Activated CD8-positive, alpha-beta memory T cell treated with anti-CD3 and anti-CD28 coated beads for 48 hours (primary cell): ENCODE data around the gene GSTCD.
"Not testable (repeated sequence)": the region's sequence is repeated elsewhere in the genome, so short reads cannot be mapped to it uniquely, and the experiment has no call there.

Experiments
- DNase-seq, 3 experiments: peaks; one replicate each; pipeline ENCODE4 v3.0.0-alpha.2; 2020; ENCODE audit warnings: low read depth in 2 of 3, low spot score in 2 of 3

The GSTCD gene

GRCh38 chr4:105708181-105709080, at the start of gene GSTCD, which contains the start of gene INTS12:
Gene GSTCD, plus strand, starts transcription at chr4:105708784. Its CDS starts 8,830 bp downstream, at chr4:105717614.
Gene INTS12, minus strand, starts transcription at chr4:105708689. Its CDS starts 8,684 bp downstream, at chr4:105700005.
- DNase-seq, result peak; percentile 62 to 80 (median 77)

- no peak for DNase-seq
These were observed 49.4 kb upstream of the GSTCD start for GRCh38 chr4:105659190-105659589.

DNA sequence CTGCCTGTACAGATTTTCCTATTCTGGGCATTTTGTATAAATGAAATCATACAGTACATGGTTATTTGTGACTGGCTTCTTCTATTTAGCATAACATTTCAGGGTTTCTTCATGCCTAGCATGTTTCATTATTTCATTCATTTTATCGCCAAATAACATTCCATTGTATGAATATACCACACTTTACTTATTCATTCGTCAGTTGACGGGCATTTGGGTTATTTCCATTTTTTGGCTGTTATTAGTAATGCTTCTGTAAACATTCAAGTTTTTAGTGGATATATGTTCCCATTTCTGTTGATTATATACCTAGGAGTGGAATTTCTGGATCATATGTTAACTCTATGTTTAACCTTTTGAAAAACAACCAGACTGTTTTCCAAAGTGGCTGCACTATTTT, 47.6 kb upstream of the GSTCD start:
- DNase-seq, result no peak

- no peak for DNase-seq
These were observed 45.5 kb upstream of the GSTCD start for GRCh38 chr4:105662935-105663675.

DNA sequence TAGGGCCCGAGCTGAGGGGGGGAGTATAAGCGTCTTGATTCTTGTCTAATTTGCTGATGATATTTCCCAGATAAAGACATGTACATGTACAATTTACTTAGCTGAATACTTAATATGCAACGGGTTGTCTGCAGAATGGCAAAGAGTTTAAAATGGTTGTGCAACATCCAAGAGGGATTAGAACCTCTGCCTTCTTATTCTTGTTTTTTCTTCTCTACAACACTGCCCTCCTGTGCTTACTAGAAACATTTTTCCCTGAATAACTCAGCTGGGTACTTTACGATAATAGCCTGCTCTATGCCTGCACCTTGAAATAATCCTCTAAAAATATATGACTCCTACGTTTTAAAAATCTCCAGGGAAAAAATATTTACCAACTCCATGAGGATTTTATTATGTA, 41.9 kb upstream of the GSTCD start:
- DNase-seq, result no peak

DNA sequence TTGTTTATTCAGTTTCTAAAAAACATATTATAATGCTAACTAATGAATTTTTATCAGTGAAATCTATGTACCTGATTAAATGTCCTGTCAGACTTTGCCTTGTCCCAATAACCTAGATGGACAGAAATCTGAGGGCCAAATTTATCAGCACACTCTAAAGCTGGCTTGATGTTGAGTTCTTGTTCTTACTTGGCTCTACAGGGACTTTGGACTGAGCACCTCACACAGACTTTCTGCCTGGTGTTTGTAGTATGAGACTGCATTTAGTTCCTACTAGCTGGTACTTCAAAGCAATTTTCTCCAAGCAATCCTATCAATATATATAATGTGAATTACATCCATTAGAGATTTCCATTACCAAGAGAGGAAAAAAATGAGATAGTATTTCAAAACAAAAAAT, 37.9 kb upstream of the GSTCD start:
- no peak for DNase-seq

GRCh38 chr4:105671301-105671700, 37.3 kb upstream of the GSTCD start:
- no peak for DNase-seq

DNA sequence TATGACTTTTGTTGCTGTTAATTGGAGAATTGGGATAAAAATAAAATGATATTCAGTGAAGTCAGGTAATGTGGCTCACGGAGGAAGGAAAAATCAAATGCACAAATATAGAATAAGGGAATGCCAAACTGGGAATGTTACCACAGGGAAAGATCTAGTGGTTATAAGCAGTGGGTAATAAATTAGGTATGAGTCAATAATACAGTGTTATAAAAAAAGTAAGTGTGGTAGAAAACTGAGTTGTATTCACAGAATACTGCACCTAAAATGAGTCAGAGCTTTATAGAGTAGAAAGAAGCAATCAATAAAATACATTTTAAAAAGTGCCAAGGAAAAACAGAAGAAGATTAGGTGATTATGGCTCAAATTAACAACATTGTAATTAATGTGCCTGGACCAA, 34.6 kb upstream of the GSTCD start:
- no peak for DNase-seq

GRCh38 chr4:105677709-105678108, 30.9 kb upstream of the GSTCD start:
- no peak for DNase-seq

DNA sequence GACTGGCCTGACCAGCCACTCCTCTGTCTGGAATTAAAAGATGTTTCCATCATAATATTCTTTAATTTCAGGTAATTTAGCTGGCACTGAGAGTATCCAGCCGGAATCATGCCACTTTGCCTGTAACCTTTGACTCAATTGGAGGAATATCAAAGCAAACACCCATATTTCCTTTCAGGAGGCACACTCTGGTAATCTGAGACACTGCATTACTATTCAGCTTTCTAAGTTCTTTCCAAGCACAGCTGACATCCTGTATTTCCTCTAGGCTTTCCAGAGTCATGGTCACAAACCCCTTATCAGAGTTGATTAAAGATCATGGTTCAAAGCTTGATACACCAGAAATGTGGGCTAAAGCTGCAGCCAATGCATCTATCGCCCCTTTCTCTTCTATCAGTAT, 29.4 kb upstream of the GSTCD start:
- no peak for DNase-seq

DNA sequence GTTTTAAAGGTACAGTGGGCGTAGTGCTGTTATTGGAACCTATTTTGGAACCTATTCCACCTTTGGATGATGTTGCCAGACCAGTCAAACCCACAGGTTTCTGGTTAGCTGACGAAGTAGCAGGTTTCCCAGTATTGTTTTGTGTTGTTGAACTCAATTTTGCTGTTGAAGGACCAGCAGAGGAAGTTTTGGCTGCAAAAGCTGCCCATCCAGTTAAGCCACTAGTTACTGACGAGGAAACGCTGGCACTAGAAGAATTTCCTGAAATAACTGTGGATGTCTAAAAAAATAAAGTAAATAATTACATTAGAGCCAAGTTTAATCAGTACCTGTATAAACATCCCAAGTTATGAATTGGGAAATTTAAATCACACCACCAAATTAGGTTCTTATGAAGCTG, 25.5 kb upstream of the GSTCD start:
- no peak for DNase-seq

DNA sequence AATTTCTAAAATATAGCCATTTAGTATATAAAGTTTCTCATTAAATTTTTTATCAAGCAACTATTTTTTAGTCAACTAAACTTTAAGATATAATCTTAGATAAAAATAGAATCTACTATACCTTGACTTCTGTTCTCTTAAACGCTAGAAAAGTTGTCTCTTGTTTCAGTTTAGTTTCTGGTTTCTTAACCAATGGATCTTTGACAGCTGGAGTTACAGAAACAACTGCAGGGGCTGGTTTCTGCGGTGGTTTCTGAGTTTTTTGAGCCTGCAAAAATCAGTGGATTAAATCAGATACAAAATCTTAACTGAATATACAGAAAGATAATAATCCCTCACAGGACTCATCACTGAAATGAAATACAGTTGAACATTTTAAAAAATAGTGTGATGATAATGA, 22.0 kb upstream of the GSTCD start:
- DNase-seq, result no peak

GRCh38 chr4:105694812-105695211, 13.8 kb upstream of the GSTCD start:
- DNase-seq, result not testable (repeated sequence)

DNA sequence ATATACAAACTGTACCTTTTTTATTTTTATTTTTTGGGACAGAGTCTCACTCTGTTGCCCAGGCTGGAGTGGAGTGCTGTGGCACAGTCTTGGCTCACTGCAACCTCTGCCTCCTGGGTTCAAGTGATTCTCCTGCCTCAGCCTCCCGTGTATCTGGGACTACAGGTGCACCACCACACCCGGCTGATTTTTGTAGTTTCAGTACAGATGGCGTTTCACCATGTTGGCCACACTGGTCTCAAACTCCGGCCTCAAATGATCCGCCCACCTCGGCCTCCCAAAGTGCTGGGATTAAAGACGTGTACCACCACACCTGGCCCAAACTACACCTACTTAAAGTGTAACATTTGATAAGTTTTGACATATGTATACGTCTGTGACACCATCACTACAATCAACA, 12.8 kb upstream of the GSTCD start:
- not testable (repeated sequence) for DNase-seq

- DNase-seq, result no peak
These were observed 10.0 kb upstream of the GSTCD start for GRCh38 chr4:105698607-105699006.

DNA sequence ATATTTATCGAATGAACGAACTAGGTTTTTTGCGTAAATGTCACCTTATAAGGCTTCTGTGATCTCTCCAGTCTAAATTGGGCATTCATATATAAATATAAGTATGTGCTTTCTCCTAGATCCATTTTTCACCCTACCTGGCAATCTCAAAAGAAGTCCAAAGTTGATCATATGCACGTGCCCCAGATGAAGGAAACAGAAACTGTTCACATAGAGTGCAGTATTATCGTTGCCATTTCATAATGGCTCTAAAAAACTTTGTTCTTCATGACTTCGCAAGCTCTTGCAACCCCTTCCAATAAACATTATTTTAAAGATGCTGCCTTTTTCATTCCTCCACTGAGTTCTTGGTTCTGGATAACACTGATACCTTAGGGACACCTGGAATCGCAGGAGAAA, 803 bp upstream of the GSTCD start:
- no peak for DNase-seq

- DNase-seq, result peak in 1 of 3 experiments; percentile 3
These were observed 482 bp downstream of the GSTCD start for GRCh38 chr4:105709081-105709450.

DNA sequence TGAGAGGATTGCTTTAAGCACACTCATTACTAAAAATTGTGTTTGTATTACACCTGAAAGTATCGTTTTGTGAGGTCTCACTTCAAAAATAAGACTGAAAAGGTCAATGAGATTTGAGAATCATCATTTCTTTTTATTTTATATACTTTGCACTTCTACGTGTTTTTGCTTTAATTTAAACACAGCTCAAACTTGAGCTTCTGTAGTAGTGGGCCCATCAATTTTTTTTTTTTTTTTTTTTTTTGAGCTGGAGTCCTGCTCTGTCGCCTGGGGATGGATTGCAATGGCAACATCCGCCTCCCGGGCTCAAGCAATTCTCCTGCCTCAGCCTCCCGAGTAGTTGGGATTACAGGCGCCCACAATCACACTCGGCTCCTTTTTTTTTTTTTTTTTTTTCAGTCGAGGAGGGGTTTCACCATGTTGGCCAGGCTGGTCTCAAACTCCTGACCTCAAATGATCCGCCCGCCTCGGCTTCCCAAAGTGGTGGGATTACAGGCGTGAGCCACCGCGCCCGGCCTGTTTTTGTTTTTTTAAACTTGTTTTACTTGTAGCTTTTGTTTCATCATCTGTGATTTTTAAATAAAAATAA, 1.5 kb downstream of the GSTCD start:
- no peak for DNase-seq

GRCh38 chr4:105710678-105711077, 2.1 kb downstream of the GSTCD start:
- DNase-seq, result no peak

- DNase-seq, result no peak
These were observed 4.2 kb downstream of the GSTCD start for GRCh38 chr4:105712766-105713165.

GRCh38 chr4:105714071-105714521, 5.5 kb downstream of the GSTCD start:
- DNase-seq, result no peak

GRCh38 chr4:105714932-105715331, 6.3 kb downstream of the GSTCD start:
- DNase-seq, result no peak
